Hematopoietic multipotent progenitor cell treated with erythropoietin and hydrocortisone succinate and interleukin-3 and kit ligand, for 8 days (in vitro differentiated cells): ENCODE data around the gene SCTR.

Experiments
- DNase-seq: peaks from one replicate; pipeline ENCODE4 v3.0.0-alpha.2; 2015

The SCTR gene

DNA sequence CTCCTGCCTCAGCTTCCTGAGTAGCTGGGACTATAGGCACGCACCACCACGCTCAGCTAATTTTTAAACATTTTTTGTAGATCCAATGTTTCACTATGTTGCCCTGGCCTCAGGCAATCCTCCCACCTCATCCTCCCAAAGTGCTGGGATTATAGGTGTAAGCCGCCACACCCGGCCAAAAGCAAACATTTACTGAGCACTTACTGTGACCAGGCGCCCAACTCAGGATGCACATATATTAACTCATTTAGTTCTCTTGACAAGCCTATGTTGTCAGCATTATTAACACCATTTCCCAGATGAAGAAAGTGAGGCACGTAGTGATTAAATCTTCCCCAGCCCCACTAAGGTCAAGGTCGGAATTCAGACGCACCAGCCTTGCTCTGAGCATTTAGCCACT lies 51.5 kb downstream of the SCTR start:
- no peak for DNase-seq

DNA sequence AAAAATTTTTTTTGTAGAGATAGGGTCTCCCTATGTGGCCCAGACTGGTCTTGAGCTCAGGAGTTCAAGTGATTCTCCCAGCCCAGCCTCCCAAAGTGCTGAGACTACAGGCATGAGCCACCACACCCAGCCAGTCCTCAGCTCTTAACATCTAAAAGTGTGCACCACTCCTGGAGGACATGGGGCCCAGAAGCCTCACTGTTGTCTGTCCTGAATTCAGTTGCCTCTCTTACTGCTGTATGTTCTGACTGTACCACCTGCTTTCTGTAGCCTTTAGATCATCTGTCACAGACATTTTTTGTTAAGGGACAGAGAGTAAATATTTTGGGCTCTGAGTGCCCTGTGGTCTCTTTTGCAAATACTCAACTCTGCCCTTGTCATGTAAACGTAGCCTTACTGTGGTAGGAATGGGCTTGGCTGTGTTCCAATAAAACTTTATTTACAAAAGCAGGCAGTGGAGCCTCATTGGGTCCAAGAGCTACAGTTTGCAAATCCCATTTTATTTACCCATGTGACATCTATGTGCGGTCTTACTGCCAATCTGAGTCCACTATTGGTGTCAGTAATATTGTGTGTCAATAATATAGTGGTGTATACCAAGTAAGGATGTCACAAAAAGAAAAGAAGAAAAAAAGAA lies 54.5 kb downstream of the SCTR start:
- no peak for DNase-seq

GRCh38 chr2:119469131-119469530 lies 55.2 kb downstream of the SCTR start:
- no peak for DNase-seq

- no peak for DNase-seq
These were observed 55.9 kb downstream of the SCTR start for GRCh38 chr2:119468154-119468955.

GRCh38 chr2:119466373-119466772 lies 57.9 kb downstream of the SCTR start:
- DNase-seq: no peak

DNA sequence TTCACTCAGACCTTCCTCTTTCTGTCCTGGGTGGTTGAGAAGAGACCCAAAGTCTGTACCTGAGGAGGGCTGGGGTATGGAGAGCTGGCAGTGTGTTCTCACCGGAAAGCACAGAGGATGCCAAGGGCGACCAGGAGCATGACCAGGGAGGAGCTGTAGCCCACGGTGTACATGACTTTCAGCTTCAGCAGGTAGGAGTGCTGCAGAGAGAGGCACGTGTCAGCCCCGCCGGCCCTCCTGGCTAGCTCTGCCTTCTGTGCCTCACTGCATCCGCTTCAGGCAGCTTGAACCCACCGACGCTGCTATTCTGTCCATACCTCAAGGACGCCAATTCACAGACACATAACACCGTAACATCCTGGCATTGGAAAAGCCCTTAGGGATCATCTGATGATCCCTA lies 58.6 kb downstream of the SCTR start:
- no peak for DNase-seq

DNA sequence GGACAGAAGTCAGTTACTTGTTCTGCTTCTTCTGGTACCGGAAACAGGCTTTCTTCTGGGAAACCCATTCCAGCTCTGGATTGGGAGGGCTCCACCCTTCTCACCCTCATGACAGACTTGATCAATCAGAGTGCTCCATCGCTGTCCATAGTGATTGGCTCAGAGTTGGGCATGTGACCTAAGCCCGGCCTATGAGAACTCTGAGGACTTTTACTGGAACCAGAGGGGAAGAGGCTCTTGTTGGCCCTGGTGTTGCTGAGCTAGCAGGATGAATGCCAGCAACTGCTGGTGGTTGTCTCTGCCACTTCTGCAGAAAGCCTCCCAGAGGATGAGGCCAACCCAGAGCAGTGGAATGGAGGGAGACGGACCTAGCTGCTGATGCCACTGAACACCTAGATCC lies 59.3 kb downstream of the SCTR start:
- DNase-seq: no peak

DNA sequence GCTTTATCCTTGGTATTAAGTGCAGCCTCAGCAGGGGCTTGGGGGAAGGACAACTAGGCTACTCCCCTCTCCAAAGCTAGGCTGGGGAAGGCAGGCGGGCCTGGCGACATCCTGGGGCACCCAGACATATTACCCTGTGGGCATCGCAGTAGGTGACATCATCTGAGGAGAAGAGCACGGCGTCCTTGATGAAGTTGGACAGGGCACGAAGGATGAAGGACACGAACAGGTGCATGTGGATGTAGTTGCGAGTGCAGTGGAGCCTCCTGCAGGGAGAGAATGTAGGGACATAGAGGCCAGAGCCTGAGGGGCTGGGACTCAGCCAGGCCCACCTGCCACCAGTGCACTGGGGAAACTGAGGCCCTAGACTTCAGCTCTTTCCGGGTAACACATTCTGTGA lies 60.3 kb downstream of the SCTR start:
- no peak for DNase-seq

DNA sequence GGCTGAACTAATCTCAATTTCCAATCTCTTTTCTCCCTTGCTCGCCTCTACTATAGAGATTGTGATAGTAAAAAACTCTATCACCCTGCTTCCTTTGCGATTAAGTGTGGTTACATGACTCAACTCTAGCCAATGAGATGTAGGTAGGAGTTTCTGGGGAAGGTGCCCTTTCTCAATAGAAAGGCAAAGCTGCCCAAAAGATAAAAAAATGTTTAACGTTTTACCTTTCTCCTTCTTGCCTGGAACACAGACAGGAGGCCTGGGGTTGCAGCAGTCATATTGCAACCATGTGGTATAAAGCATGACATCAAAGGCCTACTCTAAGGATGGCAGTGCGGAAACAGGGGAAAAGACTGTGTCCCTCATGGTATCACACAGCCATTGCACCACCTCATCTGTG lies 61.1 kb downstream of the SCTR start:
- DNase-seq: no peak

DNA sequence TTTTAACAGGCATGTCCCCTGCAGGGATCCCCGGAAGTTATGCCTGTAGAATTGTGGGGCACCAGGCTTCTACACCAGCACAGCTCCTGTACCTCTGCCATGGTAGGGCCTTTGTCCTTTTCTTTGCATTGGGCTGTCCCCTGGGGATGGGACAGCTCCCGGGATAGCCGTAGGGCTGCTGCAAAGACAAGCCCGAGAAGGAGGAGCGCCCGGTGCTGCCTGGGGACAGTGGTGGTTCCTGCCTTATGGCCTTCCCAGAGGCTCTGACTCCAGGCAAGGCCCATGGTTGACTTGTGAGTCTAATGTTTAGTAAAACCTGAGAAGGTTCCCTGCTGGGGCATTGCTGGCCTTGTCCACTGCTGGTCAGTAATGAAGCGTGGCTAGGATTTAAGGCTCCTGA lies 61.7 kb downstream of the SCTR start:
- DNase-seq: no peak

- no peak for DNase-seq
These were observed 62.5 kb downstream of the SCTR start for GRCh38 chr2:119461811-119462210.

- DNase-seq: no peak
These were observed 64.2 kb downstream of the SCTR start for GRCh38 chr2:119460076-119460475.

GRCh38 chr2:119455066-119455718 lies 69.1 kb downstream of the SCTR start:
- no peak for DNase-seq

DNA sequence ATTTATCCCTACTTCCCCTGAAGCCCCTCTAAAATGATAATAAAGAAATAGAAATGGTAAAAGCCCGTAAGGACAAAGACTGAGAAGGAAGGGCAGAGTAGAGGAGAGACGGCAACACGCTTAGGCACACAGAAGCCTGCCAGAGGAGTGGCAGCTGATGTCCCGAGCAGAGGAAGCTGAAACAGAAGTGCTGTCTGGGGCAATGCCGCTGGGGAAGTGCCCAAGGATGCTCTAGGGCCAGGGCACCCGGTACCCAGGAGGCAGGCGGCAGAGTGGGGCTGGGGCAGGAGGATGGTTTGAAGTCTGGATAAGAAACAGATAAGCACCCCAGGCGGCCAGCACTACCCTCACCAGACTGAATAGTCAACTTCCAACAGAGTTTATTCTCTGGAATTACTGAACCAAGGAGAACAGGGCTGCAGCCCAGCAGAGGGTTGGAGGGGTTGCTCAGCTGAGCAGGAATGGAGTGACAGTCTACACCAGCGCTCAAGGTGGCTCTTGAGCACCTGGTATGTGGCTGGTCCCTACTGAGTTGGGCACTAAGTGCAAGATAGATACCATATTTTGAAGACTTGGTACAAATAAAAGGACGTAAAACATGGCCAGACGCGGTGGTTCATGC lies 70.2 kb downstream of the SCTR start:
- DNase-seq: no peak

- DNase-seq: no peak
These were observed 72.8 kb downstream of the SCTR start for GRCh38 chr2:119451336-119452050.

DNA sequence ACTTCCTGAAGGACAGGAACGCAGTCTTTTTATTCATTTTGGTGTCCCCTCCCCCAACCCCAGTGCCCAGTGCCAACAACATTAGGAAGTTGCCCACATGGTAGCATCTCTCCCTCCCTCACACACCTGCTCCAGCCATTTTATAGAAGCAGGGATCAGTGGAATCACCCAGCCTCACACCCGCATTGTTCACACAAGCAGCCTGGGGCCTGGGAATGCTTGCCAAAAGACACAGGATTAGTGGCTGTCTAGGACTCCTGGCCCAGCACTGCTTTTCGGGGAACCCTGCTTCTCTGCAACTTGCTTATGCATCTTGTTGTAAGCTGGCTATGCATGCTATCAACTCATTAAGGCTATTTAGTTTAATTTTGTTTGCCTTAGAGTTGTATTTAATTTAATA lies 74.8 kb downstream of the SCTR start:
- no peak for DNase-seq

DNA sequence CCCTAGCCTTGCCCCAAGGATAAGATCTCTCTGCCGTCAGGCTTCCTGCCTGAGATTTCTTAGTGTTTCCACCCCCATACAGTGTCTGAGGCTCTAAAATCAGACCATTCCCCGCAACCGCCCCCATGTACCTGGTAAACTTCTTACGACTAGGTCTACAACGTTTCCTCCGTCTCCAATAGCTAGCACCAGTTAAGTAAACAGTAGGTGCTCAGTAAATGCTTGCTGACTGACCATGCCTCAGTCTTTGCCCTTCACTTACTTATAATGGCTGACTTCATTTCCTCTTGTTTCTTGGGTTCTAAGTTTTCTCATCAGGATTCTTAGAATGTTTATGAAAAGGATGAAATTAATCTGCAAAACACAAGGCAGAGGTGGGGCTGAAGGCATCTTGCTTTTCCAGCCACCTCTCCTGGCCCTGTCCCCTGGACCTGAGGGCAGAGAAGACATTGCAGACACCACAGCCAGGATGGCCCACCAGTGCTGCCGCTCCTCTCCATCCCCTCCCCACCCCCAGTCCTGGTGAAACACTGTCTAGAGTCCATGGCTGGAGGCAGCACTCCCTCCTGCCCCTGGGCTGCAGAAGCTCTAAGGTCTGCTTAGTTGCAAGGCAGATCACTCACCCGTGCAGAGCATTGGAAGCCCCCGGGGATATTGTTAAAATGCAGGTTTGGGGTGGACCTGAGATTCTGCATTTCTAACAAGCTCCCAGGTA lies 75.7 kb downstream of the SCTR start:
- no peak for DNase-seq

DNA sequence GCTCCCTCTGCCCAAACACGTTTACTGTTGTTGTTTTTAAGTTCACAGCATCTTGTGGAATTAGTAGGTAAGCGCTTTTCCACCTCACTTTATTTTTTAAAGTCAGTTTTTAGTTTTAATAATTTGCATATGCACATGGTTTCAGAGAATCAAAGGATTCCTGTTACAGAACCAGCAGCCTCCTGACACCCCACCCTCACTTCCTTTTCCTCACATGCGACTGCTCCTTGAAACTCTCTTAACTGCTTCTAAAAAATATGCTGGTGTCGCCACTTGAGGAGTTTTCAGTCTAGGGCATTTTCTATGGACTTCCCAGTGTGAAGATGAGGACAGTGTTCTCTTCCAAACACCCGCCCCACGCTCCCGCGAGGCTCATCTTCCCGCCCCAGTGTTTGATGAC lies 78.2 kb downstream of the SCTR start:
- no peak for DNase-seq

GRCh38 chr2:119442850-119443249 lies 81.4 kb downstream of the SCTR start:
- no peak for DNase-seq

GRCh38 chr2:119442226-119442619 lies 82.1 kb downstream of the SCTR start:
- no peak for DNase-seq

DNA sequence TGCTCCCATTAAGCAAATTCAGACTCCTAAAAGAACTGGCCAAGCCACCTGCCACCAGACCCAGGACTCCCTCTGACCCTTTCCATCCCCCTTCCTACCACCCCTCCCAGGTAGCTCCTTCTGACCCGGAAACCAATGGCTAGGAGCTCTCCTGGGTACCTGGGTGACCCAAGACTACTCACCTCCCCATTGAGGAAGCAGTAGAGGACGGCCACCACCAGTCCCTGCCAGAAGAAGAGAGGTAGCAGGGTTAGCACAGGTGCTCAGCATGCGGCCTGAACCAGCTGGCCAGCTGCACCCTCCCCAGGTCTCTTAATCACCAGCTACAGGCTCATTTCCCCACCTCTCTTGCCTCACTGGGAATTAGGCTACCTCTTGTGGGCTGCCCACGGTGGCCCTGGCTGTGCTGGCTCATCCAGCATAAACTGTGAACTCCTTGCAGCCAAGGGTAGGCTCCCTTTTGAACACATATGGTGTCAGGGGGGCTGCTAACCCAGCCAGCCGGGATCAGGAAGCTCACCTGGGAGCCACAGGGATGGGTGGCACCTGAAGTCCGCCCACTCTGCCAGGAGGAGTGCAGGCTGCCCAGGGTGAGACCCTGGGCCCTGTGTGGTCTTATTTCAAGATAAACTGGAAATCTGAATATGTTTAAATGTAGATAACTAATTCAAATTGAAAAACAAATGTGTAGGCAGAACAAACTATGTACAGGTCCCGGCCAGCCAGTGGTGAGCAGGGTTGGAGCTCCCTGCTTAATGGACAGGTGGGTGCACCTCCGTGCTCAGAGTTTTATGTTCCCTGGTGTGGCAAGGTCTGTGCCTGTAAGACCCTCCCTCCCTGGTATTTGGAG lies 82.7 kb downstream of the SCTR start:
- no peak for DNase-seq
